Skeletal muscle cell (primary cell): ENCODE data around the gene RBM10.

Source experiments
- DNase-seq: peaks from one replicate; pipeline ENCODE4 v3.0.0-alpha.2; 2010; ENCODE audit warnings: low read depth
- H3K4me3 ChIP-seq: 2 replicates; pipeline ENCODE4 v1.5.1; 2011; ENCODE audit warnings: low read depth, mild to moderate bottlenecking, control low read depth, low read length, moderate library complexity

RBM10 gene

DNA sequence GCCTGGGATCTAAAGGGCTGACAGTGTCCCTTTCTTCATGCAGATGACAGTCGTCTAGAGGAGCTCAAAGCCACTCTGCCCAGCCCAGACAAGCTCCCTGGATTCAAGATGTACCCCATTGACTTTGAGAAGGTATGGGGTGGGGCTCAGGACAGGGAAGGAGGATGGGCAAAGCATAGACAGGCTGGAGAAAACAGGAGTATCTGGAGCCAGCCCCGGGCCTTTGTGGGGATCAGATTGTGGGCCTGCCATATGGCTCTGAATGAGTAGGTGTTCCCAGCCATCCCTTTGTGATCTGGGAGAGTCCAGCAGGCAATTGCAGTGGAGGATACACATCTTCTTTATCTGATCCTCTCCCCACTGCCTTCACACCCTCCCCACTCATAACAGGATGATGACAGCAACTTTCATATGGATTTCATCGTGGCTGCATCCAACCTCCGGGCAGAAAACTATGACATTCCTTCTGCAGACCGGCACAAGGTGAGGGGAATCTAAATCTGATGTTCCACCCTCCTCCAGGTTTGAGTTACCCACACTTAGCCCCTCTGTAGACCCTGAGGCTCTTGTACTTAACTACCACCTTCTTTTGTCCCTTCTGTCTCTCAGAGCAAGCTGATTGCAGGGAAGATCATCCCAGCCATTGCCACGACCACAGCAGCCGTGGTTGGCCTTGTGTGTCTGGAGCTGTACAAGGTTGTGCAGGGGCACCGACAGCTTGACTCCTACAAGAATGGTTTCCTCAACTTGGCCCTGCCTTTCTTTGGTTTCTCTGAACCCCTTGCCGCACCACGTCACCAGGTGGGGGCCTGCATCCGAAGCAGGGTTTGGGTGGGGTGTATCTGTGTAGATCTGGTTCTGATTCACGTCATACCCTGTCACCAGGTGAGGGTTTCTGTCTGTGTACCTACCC is 67.6 kb downstream of the RBM10 start:
- no peak for DNase-seq
- H3K4me3 ChIP-seq = no peak overlapping the region

DNA sequence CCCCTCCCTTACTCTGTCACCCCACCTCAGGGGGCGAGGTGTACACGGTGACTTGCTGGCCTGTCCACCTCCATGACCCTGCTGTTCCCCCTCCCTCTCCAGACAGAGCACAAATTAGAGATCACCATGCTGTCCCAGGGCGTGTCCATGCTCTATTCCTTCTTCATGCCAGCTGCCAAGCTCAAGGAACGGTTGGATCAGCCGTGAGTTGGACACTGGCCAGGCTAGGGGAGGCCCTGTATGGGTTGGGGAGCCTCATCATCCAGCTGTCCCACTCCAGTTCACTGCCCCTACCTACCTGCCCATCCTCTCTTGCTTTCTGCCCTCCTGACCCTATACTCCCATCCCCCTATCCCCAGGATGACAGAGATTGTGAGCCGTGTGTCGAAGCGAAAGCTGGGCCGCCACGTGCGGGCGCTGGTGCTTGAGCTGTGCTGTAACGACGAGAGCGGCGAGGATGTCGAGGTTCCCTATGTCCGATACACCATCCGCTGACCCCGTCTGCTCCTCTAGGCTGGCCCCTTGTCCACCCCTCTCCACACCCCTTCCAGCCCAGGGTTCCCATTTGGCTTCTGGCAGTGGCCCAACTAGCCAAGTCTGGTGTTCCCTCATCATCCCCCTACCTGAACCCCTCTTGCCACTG is 69.5 kb downstream of the RBM10 start:
- no peak for DNase-seq
- H3K4me3 ChIP-seq = no peak overlapping the region

DNA sequence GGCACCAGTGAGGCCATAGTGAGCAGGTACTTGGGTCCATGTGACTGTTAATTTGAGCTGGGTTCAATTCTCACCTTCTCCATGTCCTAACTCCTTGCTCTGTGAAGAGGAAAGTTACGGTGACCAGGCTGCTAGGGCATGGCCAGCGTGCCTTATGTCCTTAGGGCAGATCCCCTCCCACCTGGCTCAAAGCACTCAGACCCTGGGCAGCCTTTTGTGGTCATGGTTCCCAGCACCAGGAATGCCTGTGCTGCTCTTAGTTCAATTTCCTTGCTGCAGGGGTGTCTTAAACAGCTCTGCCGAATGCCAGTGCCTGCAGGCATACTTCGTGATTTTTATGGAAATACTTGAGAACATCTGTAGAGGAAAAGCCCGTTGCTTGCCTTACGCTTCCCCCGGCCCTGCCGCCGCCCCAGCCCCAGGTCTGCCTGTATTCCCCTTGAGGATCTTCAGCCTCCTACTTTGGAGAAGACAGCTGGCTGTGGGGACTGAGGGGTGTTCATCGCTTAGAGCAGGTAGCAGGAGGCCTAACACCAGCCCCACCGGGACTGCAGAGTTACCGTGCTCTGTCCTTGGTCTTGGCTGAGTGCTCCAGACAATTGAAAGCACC is 70.4 kb downstream of the RBM10 start:
- no peak for DNase-seq

DNA sequence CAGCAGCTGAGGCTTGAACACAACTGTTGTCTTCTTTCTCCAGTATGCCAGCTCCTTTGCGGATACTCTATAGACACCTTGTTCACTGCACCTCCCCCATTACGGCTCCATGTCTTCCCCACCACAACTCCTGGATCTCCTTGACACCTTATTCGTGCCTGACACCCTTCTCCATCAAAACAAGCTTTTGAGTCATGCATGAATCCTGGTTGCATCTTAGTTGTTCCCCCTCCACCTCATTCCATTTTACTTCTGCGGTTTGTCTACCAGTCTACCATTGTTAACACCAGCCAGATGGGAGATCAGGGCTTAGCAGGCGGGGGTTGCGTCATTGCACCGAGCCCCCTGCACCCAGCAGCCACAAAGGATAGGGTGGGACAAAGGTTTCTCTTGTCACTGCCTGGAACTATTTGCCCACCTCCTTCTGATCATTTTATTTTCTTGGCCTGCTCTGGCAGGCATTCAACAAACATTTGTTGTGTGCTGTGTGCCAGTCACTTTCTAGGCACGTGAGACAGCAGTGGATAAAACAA is 71.4 kb downstream of the RBM10 start:
- no peak overlapping the region for H3K4me3 ChIP-seq
- no peak for DNase-seq

More for the DNA sequence above, 70.4 kb downstream of the RBM10 start:
- no peak overlapping the region for H3K4me3 ChIP-seq

DNA sequence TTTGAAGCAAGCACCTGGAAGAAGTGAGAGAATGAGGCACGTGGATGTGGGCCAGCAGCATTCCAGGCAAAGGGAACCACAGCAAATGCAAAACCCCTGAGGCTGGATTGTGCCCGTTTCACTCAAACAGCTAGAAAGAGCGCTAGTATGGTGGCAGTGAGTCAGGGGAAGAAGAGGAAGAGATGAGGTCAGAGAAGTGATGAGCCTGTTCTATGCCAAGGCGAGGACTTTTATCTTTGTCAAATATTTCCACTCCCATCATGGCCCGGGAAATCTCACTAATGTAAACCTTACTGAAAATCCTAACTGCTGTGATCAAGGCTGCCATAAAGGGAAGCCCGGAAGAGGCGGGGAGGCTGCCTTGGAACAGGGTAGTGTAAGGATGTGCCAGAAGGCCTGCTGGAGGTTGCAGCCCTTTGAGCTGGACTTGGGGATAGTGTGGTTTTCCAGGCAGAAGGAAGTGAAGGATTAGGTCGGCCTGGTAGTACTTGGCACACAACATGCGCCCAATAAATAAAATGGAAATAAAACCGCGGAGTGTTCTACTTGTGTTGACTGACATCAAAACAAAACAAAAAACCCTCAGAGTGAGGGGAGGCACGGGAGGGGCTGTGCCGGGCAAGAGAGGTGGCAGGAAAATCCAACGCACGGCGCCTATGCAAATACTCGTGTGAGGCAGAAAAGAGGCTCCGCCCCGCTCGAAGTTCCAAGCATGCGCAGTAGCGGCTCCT is 72.3 kb downstream of the RBM10 start:
- peak overlapping the region; percentile 15 for H3K4me3 ChIP-seq
- peak; percentile 18 for DNase-seq

DNA sequence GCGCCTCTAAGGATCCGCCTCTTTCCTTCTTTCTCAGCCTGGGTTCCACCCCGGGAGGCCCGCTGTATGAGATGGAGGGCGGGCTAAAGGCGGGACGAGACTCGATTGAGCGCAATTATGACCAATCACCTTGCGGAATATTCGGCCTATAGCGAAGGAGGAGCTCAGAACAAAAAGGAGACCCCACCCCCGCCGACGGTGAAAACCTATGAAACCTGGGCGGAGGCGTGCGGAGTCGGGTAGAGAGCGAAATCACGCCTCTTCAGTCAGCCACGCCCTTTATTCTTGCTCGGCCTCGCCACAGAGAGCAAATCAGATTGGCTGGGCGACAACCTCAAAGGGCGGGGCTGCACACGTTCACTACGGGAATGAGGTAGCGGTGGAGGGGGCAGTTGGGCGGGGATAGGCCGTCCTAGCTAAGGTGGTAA is 72.8 kb downstream of the RBM10 start:
- DNase-seq = peak; percentile 93
- peak overlapping the region; percentile 68 for H3K4me3 ChIP-seq

DNA sequence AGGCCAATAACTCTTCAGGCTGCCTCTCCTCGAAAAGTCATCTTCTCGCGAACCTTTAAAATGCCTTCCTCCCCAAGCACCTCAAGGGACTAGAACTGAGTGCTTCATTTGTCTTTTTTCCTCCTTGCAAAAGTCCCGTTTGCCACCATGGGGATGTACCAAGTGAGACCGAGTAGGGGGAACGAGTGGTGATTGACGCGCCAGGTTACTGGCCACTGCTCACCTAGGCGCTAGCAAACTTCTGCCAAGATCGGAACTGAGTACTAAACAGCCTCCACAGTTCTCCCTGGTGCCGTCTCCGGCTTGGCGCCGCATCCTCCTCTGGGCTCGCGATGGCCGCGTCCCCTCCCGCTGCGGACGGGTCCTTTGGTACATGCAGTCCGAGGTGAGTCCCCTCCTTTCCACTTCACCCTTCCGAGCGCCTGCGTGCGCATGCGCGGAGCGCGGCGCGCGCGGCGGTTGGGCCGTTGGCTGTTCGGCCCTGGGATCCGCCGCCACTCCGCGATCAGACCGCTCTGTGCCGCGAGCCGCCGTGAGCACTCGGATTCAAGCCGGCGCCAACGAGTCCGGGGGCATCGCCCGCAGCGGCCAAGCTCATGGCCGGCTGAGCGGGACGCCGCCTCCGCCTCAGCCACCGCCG is 73.4 kb downstream of the RBM10 start, which contains the start of gene CDK16:
TSS of gene CDK16 (plus strand) at position 402 of the 640 bp plus-strand sequence. CDS start 4,877 bp downstream, outside the sequence.
- peak; percentile 41 for DNase-seq
- H3K4me3 ChIP-seq = peak within 1 kb of the TSS; percentile 68

DNA sequence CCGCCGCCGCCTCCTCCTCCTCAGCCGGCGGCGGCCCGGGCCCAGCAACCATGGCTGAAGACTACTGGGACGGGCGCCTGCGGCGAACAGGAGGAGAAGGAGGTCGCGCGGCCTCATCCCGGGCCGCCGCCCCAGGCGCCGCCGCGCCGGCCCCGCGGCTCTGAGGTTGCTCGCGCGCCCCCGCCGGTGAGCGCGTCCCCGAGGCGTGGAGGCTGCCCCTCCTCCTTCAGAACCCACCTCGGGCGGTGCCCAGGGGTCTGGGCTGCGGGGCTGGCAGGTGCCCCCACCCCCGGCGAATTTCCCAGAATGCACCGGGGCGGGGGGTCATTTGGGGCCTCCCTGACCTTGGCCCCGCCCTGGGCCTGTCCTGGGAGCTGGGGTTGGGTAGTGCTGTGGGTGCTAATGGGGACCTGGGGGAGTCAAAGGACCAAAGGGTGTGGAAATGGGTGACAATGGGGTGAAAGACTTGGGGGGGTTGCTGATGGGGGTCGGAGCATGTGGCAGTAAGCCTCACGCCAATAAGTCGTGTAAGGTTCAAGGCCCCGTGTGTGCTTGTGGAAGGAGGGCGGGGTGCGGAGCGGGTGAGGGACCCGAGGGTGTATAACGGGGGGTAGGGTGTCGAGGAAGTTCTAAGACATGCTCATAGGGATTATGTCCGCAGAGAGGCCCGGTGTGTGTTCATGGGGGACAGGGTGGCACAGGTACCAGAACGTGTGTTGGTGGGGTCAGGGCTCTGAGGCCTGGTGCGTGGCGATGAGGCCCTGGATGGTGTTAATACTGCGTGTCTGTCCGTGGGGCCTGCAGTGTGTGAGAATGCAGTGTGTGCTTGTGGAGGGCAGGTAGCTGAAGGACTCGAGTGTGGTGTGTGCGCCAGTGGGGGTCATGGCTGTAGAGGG is 74.1 kb downstream of the RBM10 start:
- DNase-seq = no peak
- peak overlapping the region; percentile 68 for H3K4me3 ChIP-seq

DNA sequence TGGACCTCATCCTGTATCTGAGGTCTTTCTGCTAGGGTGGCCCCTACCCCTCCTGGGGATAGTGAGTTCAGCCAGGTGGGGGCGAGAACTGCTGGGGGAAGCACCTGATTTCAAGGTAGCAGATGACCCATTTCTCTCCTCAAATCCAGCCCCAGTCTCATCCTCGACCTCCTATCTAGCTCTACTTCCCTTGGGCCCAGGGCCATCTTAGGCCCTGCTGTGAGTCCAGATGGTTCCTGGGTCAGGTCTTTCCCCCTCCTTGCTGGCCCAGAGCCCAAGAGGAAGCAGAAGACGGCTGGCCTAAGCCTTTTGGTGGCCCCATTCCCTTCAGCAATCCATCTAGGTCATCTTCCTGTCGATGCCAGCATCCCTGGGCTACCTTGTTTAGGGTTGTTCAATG is 76.7 kb downstream of the RBM10 start:
- no peak overlapping the region for H3K4me3 ChIP-seq
- DNase-seq = no peak

DNA sequence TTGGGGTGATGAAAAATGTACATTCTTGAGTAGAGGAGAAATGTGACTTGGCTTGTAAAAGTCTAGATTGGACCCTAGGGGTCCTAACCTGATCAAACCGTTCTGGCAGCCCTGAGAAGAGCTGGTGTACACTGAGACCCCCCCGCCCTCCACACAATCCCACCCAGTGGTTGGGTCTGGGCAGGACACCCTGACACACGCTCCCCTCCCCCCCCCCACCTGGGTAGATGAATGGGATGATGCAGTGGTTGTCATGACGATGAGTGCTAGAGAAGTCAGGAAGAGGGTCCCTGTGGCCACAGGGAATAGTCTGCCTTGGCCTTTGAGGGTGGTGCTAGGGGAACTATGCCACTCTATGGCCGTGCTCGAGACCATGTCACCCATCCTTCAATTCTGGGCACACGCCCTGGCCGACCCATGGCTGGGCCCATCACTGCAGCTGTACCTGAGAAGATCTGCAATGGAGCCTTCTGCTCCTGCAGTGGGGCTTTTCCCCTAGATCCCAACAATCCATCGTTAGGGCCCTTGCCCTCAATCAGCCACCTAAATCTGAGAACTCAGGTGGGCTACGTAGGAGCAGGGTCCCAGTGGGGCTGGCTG is 77.8 kb downstream of the RBM10 start:
- H3K4me3 ChIP-seq = no peak overlapping the region
- DNase-seq = no peak

DNA sequence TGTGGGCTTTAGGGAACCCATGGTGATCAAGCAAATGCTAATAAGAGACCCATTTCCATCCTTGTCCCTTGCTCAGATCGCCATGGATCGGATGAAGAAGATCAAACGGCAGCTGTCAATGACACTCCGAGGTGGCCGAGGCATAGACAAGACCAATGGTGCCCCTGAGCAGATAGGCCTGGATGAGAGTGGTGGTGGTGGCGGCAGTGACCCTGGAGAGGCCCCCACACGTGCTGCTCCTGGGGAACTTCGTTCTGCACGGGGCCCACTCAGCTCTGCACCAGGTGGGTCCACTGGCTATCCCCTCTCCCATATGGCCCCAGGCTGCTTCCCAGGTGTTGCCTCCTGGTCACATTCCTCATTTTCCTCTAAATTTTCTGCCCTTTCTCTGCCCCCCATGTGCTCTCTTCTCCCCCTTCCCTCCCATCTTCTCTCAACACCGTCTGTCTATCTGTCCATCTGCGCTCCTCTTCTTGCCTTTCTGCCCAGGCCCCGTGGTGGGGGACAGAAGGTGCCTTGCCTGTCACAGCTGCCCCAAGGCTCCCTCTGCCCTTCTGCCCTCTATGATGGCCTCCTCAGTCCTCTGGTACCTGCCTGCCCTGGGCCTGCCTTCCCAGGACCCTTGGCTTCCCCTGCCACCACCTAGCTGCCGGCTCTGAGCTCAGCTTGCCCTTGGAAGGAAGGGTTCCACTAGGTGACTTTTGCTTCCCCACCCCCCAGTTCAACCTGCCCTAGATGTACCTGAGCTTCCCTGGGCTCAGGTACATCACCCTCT is 78.6 kb downstream of the RBM10 start:
- no peak for DNase-seq

DNA sequence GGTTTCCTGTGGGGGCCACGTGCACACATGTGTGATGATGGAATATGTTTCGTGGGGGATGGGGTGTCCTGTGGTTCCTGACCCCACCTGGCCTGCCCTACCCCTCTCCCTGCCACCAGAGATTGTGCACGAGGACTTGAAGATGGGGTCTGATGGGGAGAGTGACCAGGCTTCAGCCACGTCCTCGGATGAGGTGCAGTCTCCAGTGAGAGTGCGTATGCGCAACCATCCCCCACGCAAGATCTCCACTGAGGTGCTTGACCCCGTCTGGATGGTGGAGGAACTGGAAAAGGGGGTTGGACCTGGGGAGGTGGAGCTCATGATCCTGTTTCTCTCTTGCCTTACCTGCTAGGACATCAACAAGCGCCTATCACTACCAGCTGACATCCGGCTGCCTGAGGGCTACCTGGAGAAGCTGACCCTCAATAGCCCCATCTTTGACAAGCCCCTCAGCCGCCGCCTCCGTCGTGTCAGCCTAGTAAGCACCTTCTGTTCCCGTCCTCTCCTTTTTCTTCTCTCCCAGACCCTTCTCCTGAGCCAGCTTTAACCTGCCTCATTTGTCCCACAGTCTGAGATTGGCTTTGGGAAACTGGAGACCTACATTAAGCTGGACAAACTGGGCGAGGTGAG is 79.4 kb downstream of the RBM10 start:
- H3K4me3 ChIP-seq = no peak overlapping the region
- DNase-seq = no peak

More for the DNA sequence above, 78.6 kb downstream of the RBM10 start:
- H3K4me3 ChIP-seq = no peak overlapping the region

DNA sequence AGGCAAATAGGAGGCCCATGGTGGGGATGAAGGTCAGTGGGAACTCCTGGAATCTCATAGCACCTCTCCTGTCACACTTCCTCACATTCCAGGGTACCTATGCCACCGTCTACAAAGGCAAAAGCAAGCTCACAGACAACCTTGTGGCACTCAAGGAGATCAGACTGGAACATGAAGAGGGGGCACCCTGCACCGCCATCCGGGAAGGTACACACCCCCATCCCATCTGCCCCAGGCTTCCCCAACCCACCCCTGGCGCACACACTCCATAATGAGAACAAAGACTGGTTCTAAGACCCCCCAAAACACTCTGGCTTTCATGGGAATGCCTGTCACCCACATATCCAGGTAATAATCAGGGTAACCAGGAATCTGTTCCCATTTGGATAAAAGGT is 79.9 kb downstream of the RBM10 start:
- no peak for DNase-seq
- H3K4me3 ChIP-seq = no peak overlapping the region

DNA sequence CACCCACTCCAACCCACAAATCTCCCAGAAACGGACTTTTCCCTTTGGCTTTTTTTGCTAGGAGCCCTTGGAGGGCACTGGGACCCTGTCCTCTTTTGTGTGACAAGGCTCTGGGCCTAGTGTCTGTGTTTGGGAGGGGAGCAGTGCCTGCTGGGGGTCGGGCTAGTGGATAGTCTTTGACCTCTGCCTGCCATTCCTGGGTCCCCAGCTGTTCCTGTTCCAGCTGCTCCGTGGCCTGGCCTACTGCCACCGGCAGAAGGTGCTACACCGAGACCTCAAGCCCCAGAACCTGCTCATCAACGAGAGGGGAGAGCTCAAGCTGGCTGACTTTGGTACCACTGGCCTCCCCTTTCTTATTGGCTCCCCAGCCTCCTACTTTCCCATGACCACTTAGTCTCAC is 81.0 kb downstream of the RBM10 start:
- DNase-seq = no peak
- H3K4me3 ChIP-seq = no peak overlapping the region

DNA sequence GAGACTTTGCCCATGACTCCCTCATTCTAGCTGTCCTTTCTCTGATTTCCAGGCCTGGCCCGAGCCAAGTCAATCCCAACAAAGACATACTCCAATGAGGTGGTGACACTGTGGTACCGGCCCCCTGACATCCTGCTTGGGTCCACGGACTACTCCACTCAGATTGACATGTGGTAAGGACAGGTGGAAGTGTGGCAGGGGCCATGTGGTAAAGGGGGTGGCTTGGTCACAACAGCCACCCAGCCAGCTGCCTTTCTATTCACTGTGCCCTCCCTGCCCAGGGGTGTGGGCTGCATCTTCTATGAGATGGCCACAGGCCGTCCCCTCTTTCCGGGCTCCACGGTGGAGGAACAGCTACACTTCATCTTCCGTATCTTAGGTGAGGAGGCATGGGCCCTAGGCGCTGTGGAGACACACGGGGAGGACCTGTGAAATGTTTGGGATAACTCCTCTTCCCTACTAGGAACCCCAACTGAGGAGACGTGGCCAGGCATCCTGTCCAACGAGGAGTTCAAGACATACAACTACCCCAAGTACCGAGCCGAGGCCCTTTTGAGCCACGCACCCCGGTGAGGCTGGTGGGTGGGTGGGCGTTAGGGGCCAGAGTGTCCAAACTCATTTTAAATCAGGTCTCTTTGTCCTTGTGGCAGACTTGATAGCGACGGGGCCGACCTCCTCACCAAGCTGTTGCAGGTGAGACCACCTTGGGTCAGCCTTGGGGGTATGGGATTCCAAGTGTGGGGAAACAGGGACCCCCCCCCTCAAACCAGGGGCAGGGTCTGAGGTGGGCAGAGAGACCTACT is 81.7 kb downstream of the RBM10 start:
- DNase-seq = no peak
- H3K4me3 ChIP-seq = no peak overlapping the region

DNA sequence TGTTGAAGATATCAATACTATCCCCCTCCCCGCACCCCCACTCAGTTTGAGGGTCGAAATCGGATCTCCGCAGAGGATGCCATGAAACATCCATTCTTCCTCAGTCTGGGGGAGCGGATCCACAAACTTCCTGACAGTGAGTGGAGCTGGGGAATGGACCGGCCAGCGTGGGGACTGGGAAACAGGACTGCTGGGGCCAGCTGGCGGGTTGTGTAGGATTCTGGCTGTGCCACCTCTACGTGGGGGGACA is 82.2 kb downstream of the RBM10 start:
- DNase-seq = no peak
- H3K4me3 ChIP-seq = no peak overlapping the region
